Measurements from ENCODE around the gene WWTR1. TPM values are rescaled to one million over a fixed set of nuclear protein-coding genes. Genes with fewer than 3 reads are reported as not detected.

Gene WWTR1
- total and polyA plus RNA-seq, 2 donors (not counting 3 experiments of a cell fraction or from before 2014, with no cell fraction given) = 210 to 341 TPM

DNA sequence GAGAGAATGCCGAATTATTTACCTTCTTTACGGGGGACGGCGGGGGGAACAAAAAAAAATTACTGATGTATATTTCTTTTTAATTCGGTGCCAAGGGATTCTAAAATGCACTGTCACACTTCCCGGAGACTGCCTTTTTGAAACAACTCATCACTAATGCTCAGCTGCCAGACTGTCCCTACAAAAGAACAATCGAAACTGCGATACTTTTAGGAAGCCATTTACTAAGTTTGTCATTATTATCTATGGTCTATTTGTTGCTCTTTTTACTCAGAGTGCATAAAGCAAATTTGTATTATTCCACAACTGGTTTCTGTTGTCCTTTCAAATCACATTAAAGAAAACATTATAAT, 122.5 kb downstream of the WWTR1 start:
- CTCF ChIA-PET = interaction anchor here (0.8 to 5.3 kb wide), 7 partner anchors 8 to 182 kb away, joined by 3 to 49 read pairs (median 5); no protein-coding TSS in a partner anchor
- Histone ChIP-seq H3K4me2 (ENCODE audit: insufficient read depth, low read length) (no peak overlapping the region), H3K9ac (replicated peaks; ENCODE audit: extremely low read depth, insufficient read depth, low read length) (no peak overlapping the region), H3K9me1 (replicated peaks; ENCODE audit: control insufficient read depth, extremely low read depth, insufficient read depth, low read length) (no peaks in the 10 kb centered on the region), H3K27me3 (ENCODE audit: control insufficient read depth in 2 of 2, insufficient read depth in 2 of 2, low read length in 2 of 2) (no peaks in the 10 kb centered on the region), H3K9me3 (replicated peaks; ENCODE audit: control insufficient read depth, insufficient read depth, low read length) (no peaks in the 10 kb centered on the region), H4K20me1 (replicated peaks; ENCODE audit: control insufficient read depth, extremely low read depth, insufficient read depth, low read length) (no peaks in the 10 kb centered on the region), H2AFZ (ENCODE audit: low read depth, low read length) (no peak overlapping the region), H3K79me2 (ENCODE audit: control insufficient read depth, insufficient read depth, low read length) (peaks cover 90% of the 10 kb centered on the region), H3K36me3 (ENCODE audit: control insufficient read depth in 2 of 2, extremely low read depth in 1 of 2, insufficient read depth in 2 of 2, low read length in 2 of 2) (peaks cover 8 to 14% of the 10 kb centered on the region in 2 experiments), H3K4me1 (ENCODE audit: control insufficient read depth, extremely low read depth, insufficient read depth, low read length) (peaks cover 70% of the 10 kb centered on the region), H3K4me3 (replicated peaks in 1 of 3; ENCODE audit: insufficient read depth in 1 of 3, low read depth in 1 of 3, low read length in 3 of 3) (no peak overlapping the region), H3K27ac (ENCODE audit: insufficient read depth, low read depth, low read length) (peak overlapping the region; percentile 2)
- POLR2A ChIA-PET = interaction anchor here (1.5 to 1.9 kb wide), 2 partner anchors 40 to 104 kb away, joined by 4 to 7 read pairs; no protein-coding TSS in a partner anchor
- FAIRE-seq = peak; percentile 44
- intact Hi-C loops (cut with micrococcal nuclease) (no loop called here), dilution Hi-C loops (cut with MboI; ENCODE audit: extremely low pct_ligation_motif_present, low sequenced_read_pairs) (no loop called here)
- TF ChIP-seq JUN (IDR thresholded peaks at IDR 0.05; ENCODE audit: borderline replicate concordance, insufficient read depth, insufficient read length, low read depth) (no peak), MYC (IDR thresholded peaks at IDR 0.05; ENCODE audit: low read depth, low read length) (no peak), GATA2 (IDR thresholded peaks at IDR 0.05; ENCODE audit: insufficient read depth, insufficient read length, low read depth, low read length) (no peak)
- TF ChIP-seq, protein P1, sequence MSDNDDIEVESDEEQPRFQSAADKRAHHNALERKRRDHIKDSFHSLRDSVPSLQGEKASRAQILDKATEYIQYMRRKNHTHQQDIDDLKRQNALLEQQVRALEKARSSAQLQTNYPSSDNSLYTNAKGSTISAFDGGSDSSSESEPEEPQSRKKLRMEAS (IDR thresholded peaks at IDR 0.05; ENCODE audit: insufficient read depth, insufficient read length) = no peak
- no peak for DNase-seq (ENCODE audit: low read depth, low spot score)
- no TSS peak for BruUV-seq (replicated peaks)

DNA sequence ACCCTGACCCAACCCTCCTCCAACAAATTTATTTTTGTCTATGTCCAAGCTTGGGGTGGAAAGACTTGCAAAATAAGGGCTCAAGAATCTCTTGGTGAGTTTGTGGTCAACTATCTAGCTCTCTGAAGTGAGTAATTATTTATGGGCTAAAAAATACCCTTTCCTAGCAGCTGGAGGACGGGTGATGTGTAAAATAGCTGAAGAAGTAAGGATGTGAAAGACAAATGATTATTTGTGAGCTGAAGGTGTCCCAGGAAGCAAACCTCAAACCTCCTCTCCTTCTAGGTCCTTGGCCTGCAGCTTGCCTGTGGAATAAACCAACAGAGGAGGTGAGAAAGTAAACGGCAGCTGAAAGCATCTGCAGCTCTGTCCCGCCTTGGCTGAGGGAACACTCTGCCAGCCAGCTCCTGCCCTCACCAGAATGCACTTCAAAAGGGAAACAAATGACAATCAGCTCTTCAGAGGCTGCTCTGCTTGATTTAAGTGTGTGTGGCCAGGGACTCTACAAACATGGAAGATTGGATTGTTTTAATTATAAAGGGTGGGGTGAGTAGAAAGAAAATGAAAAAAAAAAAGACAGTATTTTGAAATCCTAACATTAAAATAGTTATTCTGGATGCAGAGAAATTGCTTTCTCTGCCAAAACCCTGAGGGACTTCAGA, 123.0 kb downstream of the WWTR1 start:
- H3K9me1 ChIP-seq (replicated peaks; ENCODE audit: control insufficient read depth, extremely low read depth, insufficient read depth, low read length) = no peaks in the 10 kb centered on the region
- intact Hi-C loops (cut with micrococcal nuclease) = no loop called here
- H3K9me3 ChIP-seq (replicated peaks; ENCODE audit: control insufficient read depth, insufficient read depth, low read length) = no peaks in the 10 kb centered on the region
- H3K9ac ChIP-seq (replicated peaks; ENCODE audit: extremely low read depth, insufficient read depth, low read length) = no peak overlapping the region
- no peak overlapping the region for H3K4me3 ChIP-seq (replicated peaks in 1 of 3; ENCODE audit: insufficient read depth in 1 of 3, low read depth in 1 of 3, low read length in 3 of 3)
- CTCF ChIA-PET = interaction anchor here (0.8 to 5.3 kb wide), 9 partner anchors 19 to 183 kb away, joined by 3 to 49 read pairs (median 3); partner anchors contain the start of gene WWTR1
- POLR2A ChIA-PET = interaction anchor here (0.7 to 1.9 kb wide), 5 partner anchors 13 to 104 kb away, joined by 3 to 7 read pairs (median 4); no protein-coding TSS in a partner anchor
- no peaks in the 10 kb centered on the region for H4K20me1 ChIP-seq (replicated peaks; ENCODE audit: control insufficient read depth, extremely low read depth, insufficient read depth, low read length)
- peaks cover 8 to 14% of the 10 kb centered on the region in 2 experiments for H3K36me3 ChIP-seq (ENCODE audit: control insufficient read depth in 2 of 2, extremely low read depth in 1 of 2, insufficient read depth in 2 of 2, low read length in 2 of 2)
- H3K4me1 ChIP-seq (ENCODE audit: control insufficient read depth, extremely low read depth, insufficient read depth, low read length) = peaks cover 67% of the 10 kb centered on the region
- no TSS peak for BruUV-seq (replicated peaks)
- FAIRE-seq (no peak), DNase-seq (ENCODE audit: low read depth, low spot score) (no peak)
- no peaks in the 10 kb centered on the region for H3K27me3 ChIP-seq (ENCODE audit: control insufficient read depth in 2 of 2, insufficient read depth in 2 of 2, low read length in 2 of 2)
- H3K27ac ChIP-seq (ENCODE audit: insufficient read depth, low read depth, low read length) = no peak overlapping the region
- dilution Hi-C loops (cut with MboI; ENCODE audit: extremely low pct_ligation_motif_present, low sequenced_read_pairs) = no loop called here
- no peak overlapping the region for H2AFZ ChIP-seq (ENCODE audit: low read depth, low read length)
- H3K79me2 ChIP-seq (ENCODE audit: control insufficient read depth, insufficient read depth, low read length) = peaks cover 88% of the 10 kb centered on the region
- H3K4me2 ChIP-seq (ENCODE audit: insufficient read depth, low read length) = no peak overlapping the region
- TF ChIP-seq EZH2 (IDR thresholded peaks at IDR 0.05; ENCODE audit: borderline replicate concordance, low read depth, low read length, severe bottlenecking) = no peak
- TF ChIP-seq POLR2A (IDR thresholded peaks at IDR 0.05; ENCODE audit: low read depth, low read length) = no peak
- TF ChIP-seq FOS (IDR thresholded peaks at IDR 0.05; ENCODE audit: borderline replicate concordance, insufficient read depth, low read length) = no peak
- TF ChIP-seq POLR2AphosphoS5 (IDR thresholded peaks at IDR 0.05; ENCODE audit: insufficient read depth, low read depth, low read length) = no peak
- no peak for TF ChIP-seq MYC (IDR thresholded peaks at IDR 0.05; ENCODE audit: low read depth, low read length)
- TF ChIP-seq JUN (IDR thresholded peaks at IDR 0.05; ENCODE audit: borderline replicate concordance, insufficient read depth, insufficient read length, low read depth) = no peak
- TF ChIP-seq, protein P2, sequence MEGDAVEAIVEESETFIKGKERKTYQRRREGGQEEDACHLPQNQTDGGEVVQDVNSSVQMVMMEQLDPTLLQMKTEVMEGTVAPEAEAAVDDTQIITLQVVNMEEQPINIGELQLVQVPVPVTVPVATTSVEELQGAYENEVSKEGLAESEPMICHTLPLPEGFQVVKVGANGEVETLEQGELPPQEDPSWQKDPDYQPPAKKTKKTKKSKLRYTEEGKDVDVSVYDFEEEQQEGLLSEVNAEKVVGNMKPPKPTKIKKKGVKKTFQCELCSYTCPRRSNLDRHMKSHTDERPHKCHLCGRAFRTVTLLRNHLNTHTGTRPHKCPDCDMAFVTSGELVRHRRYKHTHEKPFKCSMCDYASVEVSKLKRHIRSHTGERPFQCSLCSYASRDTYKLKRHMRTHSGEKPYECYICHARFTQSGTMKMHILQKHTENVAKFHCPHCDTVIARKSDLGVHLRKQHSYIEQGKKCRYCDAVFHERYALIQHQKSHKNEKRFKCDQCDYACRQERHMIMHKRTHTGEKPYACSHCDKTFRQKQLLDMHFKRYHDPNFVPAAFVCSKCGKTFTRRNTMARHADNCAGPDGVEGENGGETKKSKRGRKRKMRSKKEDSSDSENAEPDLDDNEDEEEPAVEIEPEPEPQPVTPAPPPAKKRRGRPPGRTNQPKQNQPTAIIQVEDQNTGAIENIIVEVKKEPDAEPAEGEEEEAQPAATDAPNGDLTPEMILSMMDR (IDR thresholded peaks at IDR 0.05; ENCODE audit: extremely low read depth in 1 of 2, insufficient read depth in 1 of 2, low read depth in 1 of 2, low read length in 2 of 2) = no peak
- TF ChIP-seq GATA2 (IDR thresholded peaks at IDR 0.05; ENCODE audit: insufficient read depth, insufficient read length, low read depth, low read length) = no peak
